Neural crest cell (in vitro differentiated cells): ENCODE data around the gene PXDN. TPM values are rescaled to one million over a fixed set of nuclear protein-coding genes. Genes with fewer than 3 reads are reported as not detected.
"Not testable (repeated sequence)": the region's sequence is repeated elsewhere in the genome, so short reads cannot be mapped to it uniquely, and the experiment has no call there.

Source experiments
- DNase-seq: peaks from one replicate; pipeline ENCODE4 v3.0.0; 2021; ENCODE audit warnings: low read depth, mixed read lengths, low spot score
- H3K27ac Mint-ChIP-seq: one replicate; pipeline ENCODE4 v1.8.0; 2021; ENCODE audit warnings: mild to moderate bottlenecking, mixed read lengths; ENCODE audit not compliant: unreplicated experiment
- H3K27me3 Mint-ChIP-seq: 2 replicates; pipeline ENCODE4 v1.8.0; 2021; ENCODE audit warnings: low read depth, mild to moderate bottlenecking, mixed read lengths
- H3K36me3 Mint-ChIP-seq: 2 replicates; pipeline ENCODE4 v1.8.0; 2021; ENCODE audit warnings: low read depth, mild to moderate bottlenecking, mixed read lengths
- H3K4me1 Mint-ChIP-seq: 2 replicates; pipeline ENCODE4 v1.8.0; 2021; ENCODE audit warnings: mixed read lengths
- H3K4me3 Mint-ChIP-seq: one replicate; pipeline ENCODE4 v1.8.0; 2021; ENCODE audit warnings: mild to moderate bottlenecking, mixed read lengths
- H3K9me3 Mint-ChIP-seq: 2 replicates; pipeline ENCODE4 v1.8.0; 2021; ENCODE audit warnings: mixed read lengths
- total RNA-seq: library from RNA; stranded (reverse); gene quantifications from 2 replicates; pipeline ENCODE4 v1.2.1, GENCODE V29; 2021
- TF ChIP-seq, protein P1 (sequence below): fragments of 200-600 bp; sonication (generic); conservative IDR thresholded peaks from 2 replicates; pipeline ENCODE4 v1.5.0; 2021; ENCODE audit warnings: antibody characterized with exemption, mild to moderate bottlenecking

PXDN gene
- total RNA-seq, 1 donor from 2014 or later: 218 TPM

DNA sequence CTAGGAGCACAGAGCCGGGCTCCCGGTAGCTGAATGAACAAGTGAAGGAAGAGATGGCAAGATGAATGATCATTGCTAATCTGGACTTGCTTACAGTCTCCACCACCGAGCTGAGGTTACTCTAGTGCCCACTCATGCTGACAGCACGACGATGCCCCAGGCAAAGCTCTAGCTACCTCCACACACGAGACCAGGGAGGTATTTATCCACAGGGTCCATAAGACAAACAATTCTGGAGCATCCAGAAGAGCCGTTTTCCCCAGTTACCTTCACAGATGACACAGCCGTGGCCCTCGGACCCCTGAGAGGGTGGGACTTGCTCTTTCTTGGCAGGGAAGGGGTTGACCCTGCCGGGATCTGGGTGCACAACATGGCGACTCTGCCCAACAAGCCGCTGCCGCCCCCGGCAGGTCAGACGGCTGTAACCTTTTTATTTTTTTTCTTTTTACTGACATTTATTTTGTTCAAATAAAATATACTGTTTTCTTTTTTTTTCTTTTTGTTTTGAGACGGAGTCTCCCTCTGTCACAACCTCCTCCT is 120.3 kb downstream of the PXDN start:
- Mint-ChIP-seq H3K9me3 (peaks cover 4% of the 10 kb centered on the region), H3K4me1 (peaks cover 32% of the 10 kb centered on the region), H3K27ac (no peak overlapping the region), H3K36me3 (peaks cover 6% of the 10 kb centered on the region), H3K4me3 (no peak overlapping the region), H3K27me3 (no peaks in the 10 kb centered on the region)
- no peak for DNase-seq
- TF ChIP-seq, protein P1, sequence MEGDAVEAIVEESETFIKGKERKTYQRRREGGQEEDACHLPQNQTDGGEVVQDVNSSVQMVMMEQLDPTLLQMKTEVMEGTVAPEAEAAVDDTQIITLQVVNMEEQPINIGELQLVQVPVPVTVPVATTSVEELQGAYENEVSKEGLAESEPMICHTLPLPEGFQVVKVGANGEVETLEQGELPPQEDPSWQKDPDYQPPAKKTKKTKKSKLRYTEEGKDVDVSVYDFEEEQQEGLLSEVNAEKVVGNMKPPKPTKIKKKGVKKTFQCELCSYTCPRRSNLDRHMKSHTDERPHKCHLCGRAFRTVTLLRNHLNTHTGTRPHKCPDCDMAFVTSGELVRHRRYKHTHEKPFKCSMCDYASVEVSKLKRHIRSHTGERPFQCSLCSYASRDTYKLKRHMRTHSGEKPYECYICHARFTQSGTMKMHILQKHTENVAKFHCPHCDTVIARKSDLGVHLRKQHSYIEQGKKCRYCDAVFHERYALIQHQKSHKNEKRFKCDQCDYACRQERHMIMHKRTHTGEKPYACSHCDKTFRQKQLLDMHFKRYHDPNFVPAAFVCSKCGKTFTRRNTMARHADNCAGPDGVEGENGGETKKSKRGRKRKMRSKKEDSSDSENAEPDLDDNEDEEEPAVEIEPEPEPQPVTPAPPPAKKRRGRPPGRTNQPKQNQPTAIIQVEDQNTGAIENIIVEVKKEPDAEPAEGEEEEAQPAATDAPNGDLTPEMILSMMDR: no peak

DNA sequence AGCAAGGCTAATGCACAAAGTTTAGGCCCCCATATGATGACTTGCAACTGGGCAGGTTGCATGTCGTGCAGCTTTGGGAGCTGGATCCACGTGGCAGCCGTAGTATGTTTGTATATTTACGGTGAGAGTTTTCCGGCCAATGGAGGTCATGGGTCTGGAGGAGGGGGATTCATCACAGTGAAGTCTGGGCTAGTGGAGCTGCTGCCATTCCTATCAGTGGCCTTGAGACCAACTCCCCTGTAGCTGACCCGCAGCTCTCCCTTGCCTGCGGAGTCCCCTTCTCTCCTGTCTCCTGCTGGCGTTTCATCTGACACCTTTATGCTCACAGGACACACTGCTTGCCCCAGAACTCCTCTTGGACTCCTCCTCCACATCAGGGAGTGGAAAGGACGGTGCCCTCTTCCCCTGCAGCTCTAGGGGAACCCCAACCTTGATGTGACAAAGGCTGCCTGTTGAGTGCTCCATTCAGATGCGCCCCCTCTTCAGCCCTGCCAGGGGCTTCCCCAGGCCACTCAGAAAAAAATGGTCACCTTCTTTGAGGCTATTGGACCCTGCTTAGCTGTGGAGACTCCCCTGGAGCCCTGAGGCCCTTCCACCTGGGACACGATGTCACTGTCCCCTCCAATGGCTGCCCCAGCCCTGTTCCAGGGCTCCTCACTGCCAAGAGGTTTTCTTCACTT is 121.7 kb downstream of the PXDN start:
- Mint-ChIP-seq H3K27ac (no peak overlapping the region), H3K36me3 (peaks cover 2% of the 10 kb centered on the region), H3K4me1 (peaks cover 28% of the 10 kb centered on the region), H3K9me3 (peaks cover 4% of the 10 kb centered on the region), H3K4me3 (no peak overlapping the region), H3K27me3 (no peaks in the 10 kb centered on the region)
- no peak for DNase-seq
- TF ChIP-seq, protein P1: no peak

DNA sequence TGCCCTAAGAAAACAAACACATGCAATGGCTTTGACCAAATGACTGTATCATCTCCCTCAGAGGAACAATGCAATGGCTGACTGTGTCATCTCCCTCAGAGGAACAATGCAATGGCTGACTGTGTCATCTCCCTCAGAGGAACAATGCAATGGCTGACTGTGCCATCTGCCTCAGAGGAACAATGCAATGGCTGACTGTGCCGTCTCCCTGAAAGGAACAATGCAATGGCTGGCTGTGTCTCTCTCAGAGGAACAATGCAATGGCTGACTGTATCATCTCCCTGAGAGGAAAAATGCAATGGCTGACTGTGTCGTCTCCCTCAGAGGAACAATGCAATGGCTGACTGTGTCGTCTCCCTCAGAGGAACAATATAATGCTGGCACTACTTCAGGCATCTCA is 122.3 kb downstream of the PXDN start:
- not testable (repeated sequence) for H3K27me3 Mint-ChIP-seq, H3K9me3 Mint-ChIP-seq, H3K27ac Mint-ChIP-seq, DNase-seq, H3K4me3 Mint-ChIP-seq, H3K36me3 Mint-ChIP-seq
- peaks cover 22% of the 10 kb centered on the region for H3K4me1 Mint-ChIP-seq

DNA sequence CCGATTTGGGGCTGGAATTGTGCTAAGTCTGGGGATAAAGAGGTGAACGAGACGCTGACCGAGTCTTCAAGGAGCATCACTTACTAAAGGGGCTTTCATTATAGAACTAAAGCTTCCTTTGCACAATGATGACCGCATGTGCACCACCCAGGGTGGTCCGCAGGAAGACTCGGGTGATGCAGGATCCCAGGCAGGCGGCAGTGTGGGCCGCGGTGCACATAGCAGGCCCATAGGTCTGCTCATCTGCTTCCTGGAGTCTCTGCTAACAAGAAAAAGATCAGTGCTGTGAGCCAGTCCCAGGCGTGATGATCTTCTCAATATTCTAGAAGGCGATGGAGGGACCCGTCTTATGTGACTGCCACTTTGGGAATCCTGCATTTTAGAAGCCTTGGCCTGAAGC is 122.8 kb downstream of the PXDN start:
- Mint-ChIP-seq H3K4me1 (peaks cover 19% of the 10 kb centered on the region), H3K27ac (no peak overlapping the region), H3K9me3 (peaks cover 4% of the 10 kb centered on the region), H3K27me3 (no peaks in the 10 kb centered on the region), H3K4me3 (no peak overlapping the region), H3K36me3 (no peaks in the 10 kb centered on the region)
- TF ChIP-seq, protein P1: no peak
- DNase-seq: no peak

DNA sequence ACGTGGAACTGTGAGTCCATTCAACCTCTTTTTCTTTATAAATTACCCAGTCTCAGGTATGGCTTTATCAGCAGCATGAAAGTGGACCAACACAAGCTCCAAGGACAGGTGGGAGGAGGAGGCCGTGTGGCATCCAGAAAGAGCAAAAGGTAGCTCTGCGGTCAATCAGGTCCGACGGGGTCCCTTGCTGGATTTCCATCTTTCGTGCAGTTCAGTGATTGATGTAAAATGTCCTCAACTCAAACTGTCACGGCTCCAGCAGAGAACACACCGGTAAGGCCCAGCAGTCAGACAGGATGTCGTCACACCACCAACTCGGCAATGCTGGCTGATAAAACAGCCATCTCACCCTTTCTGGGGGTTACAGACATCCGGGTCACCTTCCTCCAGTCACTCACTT is 123.3 kb downstream of the PXDN start:
- Mint-ChIP-seq H3K4me1 (peaks cover 14% of the 10 kb centered on the region), H3K27me3 (no peaks in the 10 kb centered on the region), H3K4me3 (no peak overlapping the region), H3K9me3 (peaks cover 4% of the 10 kb centered on the region), H3K36me3 (no peaks in the 10 kb centered on the region), H3K27ac (no peak overlapping the region)
- DNase-seq: no peak
- TF ChIP-seq, protein P1: no peak

DNA sequence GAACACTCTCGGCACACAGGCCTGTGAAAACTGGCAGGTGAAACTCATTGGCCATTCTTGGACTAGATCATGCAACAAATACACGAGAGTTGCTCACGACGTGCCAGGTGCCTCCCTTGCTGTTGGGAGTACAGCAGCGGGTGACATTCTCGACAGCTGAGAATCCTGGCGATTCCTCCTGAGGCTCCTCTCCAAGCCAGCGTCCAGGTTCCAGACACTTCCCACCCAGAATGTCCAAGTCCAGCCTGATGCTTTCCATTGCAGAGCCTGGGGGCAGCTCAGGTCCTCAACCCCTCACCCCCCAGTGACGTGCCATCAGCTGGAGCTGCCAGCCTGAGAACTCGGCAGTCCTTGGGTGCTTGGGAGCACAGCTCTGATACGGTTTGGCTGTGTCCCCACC is 124.2 kb downstream of the PXDN start:
- Mint-ChIP-seq H3K27ac (peak overlapping the region; percentile 66), H3K36me3 (no peaks in the 10 kb centered on the region), H3K4me3 (no peak overlapping the region), H3K4me1 (peaks cover 12% of the 10 kb centered on the region), H3K27me3 (no peaks in the 10 kb centered on the region), H3K9me3 (peaks cover 4% of the 10 kb centered on the region)
- no peak for DNase-seq
- TF ChIP-seq, protein P1: no peak
